H1 (cell line): Measurements from ENCODE around the gene GALNT11. TPM values are rescaled to one million over a fixed set of nuclear protein-coding genes. Genes with fewer than 3 reads are reported as not detected.

Source experiments
- CTBP2 ChIP-seq: IDR thresholded peaks from 2 replicates; pipeline ENCODE4 v1.7.0; 2011; ENCODE audit warnings: borderline replicate concordance, mild to moderate bottlenecking, moderate library complexity, mixed read lengths, low read length; ENCODE audit not compliant: insufficient read depth, insufficient read length
- EGR1 ChIP-seq: IDR thresholded peaks from 2 replicates; pipeline ENCODE4 v1.6.1; 2011; ENCODE audit warnings: low read depth, low read length, borderline replicate concordance
- TEAD4 ChIP-seq: IDR thresholded peaks from 2 replicates; pipeline ENCODE4 v1.6.1; 2012; ENCODE audit warnings: low read depth, low read length, inconsistent platforms, mixed read lengths
- polyA plus RNA-seq, 7 experiments: library from polyadenylated mRNA; depleted of rRNA in 3 of 7; stranded (reverse) in 5 of 7; unstranded in 2 of 7; fragments of >200 nt in 5 of 7; fragments of 200-250 nt in 2 of 7; gene quantifications; 1 replicate in 5 of 7; 2 replicates in 1 of 7; 4 replicates in 1 of 7; pipeline versions ENCODE4 v1.2.1 to v1.2.3, GENCODE V29; 2011 to 2013; ENCODE audit warnings: missing spikeins in 2 of 7, mixed read lengths in 2 of 7
- total RNA-seq: library from RNA; stranded (reverse); fragmentation: NEBNext Ultra II Directional; extraction: Animal tissue kit (Norgen Biotek cat#: 25700); gene quantifications from 2 replicates; pipeline ENCODE4 v1.2.1, GENCODE V29; 2021

Gene GALNT11
- total and polyA plus RNA-seq, 2 of the 8 experiments (the other 6 are each of a cell fraction or from before 2014, with no cell fraction given), result 20.5 to 23.2 TPM

- no peak for TF ChIP-seq EGR1
- no peak for TF ChIP-seq TEAD4
- no peak for TF ChIP-seq CTBP2
Measured at GRCh38 chr7:152132812-152133211, 107.3 kb downstream of the GALNT11 start (continued).
